ENCODE data around the gene DDX21.

The DDX21 gene

GRCh38 chr10:69014171-69014570, 58.2 kb downstream of the DDX21 start:
- no peak for DNase-seq (ENCODE audit: low spot score)
- no peak for TF ChIP-seq CTCF (IDR thresholded peaks at IDR 0.05; ENCODE audit: extremely low read depth, missing control alignments)

GRCh38 chr10:69018613-69019012, 62.6 kb downstream of the DDX21 start:
- no peak for TF ChIP-seq CTCF (IDR thresholded peaks at IDR 0.05; ENCODE audit: extremely low read depth, missing control alignments)
- no peak for DNase-seq (ENCODE audit: low spot score)

GRCh38 chr10:69022611-69023010, 66.6 kb downstream of the DDX21 start:
- no peak for TF ChIP-seq CTCF (IDR thresholded peaks at IDR 0.05; ENCODE audit: extremely low read depth, missing control alignments)
- DNase-seq (ENCODE audit: low spot score), result no peak

GRCh38 chr10:69025370-69025896, 69.5 kb downstream of the DDX21 start:
- no peak for TF ChIP-seq CTCF (IDR thresholded peaks at IDR 0.05; ENCODE audit: extremely low read depth, missing control alignments)
- DNase-seq (ENCODE audit: low spot score), result no peak

- DNase-seq (ENCODE audit: low spot score), result no peak
- TF ChIP-seq CTCF (IDR thresholded peaks at IDR 0.05; ENCODE audit: extremely low read depth, missing control alignments), result no peak
These were observed 77.3 kb downstream of the DDX21 start for GRCh38 chr10:69033256-69033655.
